ENCODE results near the gene MVD.

MVD gene

GRCh38 chr16:88655733-88656281 lies 7.1 kb downstream of the MVD start:
- no peak for DNase-seq (ENCODE audit: low spot score)

GRCh38 chr16:88655053-88655732 lies 7.7 kb downstream of the MVD start:
- no peak for DNase-seq (ENCODE audit: low spot score)

- DNase-seq (ENCODE audit: low spot score) = no peak
These were observed 8.4 kb downstream of the MVD start for GRCh38 chr16:88654363-88655052.

DNA sequence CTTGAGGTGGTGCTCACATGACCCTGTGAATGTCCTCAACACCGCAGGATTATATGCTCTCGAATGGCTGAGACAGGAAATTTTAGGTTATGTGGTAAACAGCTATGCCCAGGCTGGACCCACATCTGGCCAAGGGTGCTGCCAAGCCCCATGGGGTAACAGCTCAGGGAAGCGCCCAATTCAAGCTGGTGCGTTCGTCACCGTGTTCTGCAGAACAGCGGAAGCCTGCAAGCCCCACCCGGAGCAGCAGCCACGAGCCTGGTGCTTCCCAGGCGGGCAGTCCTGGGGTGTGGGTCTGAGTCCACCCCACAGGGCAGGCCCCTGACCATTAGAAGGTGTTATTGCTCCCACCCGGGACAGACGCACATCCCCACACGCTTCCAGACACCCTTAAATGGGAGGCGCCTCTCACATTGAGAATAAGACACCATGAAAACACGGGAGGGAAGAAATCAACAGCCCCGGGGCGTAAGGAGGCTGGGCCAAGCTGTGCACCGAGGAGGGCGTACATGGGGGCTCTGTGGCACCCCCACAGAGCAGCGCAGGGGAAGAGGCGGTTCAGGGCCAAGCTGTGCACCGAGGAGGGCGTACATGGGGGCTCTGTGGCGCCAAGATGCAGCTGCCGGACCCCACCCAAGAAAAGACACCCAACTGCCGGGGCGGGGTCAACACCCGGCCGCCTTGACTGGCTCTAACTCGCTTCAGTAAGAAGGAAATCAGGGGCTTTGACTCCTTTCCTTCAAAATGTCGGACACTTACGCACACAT lies 9.1 kb downstream of the MVD start:
- no peak for DNase-seq (ENCODE audit: low spot score)

GRCh38 chr16:88653101-88653500 lies 9.8 kb downstream of the MVD start:
- DNase-seq (ENCODE audit: low spot score) = no peak

- no peak for DNase-seq (ENCODE audit: low spot score)
These were observed 10.2 kb downstream of the MVD start for GRCh38 chr16:88652762-88653063.

DNA sequence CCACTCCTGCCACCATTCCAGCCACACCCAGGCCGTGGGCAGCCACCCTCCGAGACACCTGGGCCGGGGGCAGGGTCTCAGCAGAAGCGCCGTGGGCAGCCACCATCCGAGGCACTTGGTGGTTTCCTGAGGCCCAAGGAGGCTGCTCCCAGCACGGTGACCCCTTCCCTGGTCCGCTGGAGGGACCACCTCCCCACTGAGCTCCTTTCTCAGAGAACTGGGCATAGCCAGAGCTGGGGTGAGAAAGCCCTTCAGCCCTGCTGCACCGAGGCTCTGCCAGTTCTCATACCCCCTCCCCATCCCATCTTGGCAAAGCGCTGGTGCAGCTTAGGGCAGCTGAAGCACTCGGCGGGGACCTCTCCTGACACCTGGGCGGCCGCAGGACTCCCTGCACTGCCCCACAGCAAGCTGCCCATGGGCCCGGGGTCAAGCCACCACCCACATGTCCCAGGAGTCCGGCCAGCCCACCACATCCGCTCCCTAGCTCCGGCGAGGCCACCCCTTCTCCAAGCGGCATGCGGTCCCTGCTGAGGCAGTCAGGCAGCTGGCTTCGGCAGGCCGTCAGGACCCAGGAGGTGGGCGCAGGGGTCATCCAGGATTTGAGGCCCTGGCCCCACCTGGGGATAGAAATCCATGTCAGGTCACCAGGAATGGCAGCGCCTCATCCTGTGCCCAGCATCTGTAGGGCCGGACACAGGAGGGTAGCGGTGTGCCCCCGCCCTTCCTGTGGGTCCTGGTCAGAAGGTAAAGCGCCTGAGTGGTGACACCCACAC lies 10.7 kb downstream of the MVD start:
- no peak for DNase-seq (ENCODE audit: low spot score)

DNA sequence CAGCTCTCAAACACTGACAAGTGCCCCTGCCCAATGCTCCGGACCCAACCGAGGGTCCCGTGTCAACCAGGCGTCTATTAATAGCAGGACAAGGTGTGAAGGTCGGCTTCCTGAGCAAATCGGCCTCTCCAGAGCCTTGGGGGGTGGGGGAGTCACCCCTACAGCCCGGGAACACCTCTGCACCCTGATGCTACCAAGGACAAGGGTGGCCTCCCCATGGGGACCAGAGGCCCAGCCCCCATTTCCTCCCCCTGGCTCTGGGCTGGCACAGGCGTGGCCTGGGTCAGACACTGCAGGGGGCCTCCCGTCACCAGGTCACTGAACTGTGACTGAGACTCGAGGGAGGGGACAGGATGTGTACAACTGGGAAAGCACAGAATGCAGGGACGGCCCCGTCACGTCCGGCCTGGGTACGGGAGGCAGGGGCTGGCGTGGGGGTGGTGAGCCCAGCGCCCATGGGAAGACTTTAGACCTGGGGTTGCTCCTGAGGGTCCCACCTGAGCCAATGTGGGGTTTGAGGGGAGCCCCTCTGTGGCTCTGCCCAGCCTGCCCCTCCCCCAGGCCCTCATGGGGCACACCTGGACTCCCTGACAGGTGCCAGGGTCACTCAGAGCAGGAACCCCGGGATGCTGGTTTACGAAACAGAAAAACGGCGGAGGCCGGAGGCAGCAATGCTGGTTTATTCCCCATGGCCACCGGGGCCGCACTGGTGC lies 11.5 kb downstream of the MVD start:
- DNase-seq (ENCODE audit: low spot score) = peak; percentile 85

DNA sequence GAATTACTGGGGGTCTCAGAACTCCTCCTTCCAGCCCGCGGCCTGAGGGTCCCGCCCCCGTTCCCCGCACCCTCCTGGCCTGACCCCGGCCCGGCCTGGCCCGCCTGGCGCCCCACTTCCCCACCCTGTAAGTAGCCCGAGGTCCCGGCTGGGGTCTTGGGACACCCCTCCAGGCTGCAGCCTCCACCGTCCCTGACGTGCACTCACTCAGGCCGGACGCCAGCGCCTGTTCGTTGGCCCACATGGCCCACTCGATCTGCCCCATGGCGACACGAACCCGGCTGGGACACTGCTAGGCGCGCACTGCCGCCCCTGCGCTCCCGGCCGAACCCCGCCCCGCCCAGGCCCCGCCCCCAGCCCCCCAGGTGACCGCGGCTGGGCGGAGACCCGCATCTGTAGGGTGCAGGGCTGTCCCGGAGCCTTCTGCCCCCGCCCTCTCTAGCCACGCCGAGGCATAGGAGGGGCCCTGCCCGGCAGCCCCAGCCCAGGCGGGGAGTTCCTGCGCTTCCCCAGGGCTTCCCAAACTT lies 12.1 kb downstream of the MVD start, which contains the start of gene CYBA:
Gene CYBA, minus strand, starts transcription at position 305 of the 527 bp plus-strand sequence. Its CDS starts 40 bp downstream, at position 265.
- DNase-seq (ENCODE audit: low spot score) = no peak

DNA sequence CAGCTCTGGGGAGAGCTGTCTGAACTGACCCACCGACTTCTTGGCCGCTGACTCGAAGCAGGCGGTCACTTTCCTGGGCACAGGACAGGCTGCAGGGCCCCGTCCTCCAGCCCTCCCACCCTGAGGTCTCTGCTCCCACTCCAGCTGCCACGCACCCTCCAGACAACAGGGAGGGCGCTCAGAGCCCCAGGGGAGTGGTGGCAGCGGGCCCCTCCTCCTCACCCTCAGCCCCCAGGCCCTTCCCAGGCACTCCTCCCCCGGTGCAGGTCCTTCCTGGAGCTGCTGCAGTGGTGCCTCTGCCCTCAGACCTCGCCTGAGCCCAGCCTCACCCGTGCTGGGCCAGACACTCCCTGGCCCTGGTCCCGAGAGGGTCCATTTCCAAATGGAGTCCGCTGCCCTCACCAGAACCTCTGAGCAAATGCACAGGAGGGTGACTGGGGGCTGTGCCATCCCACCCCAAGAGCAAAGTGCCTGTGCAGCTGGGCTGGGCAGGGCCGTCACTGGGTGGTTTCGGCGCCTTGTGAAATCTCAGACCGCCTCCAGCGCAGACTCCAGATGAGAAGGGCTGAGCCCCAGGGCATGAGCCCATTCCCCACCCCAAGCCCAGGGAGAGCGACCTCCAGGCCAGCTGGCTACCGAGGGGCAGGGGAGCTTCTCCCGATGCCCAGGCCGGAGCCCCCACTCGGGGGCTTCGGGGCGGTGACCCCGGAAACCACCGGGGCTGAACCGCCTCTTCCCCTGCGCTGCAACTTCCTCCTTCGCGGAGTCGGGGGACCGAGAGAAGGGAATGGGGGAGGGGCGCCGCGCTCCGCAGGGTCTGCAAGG lies 12.8 kb downstream of the MVD start:
- DNase-seq (ENCODE audit: low spot score) = no peak

- no peak for DNase-seq (ENCODE audit: low spot score)
These were observed 13.5 kb downstream of the MVD start for GRCh38 chr16:88649195-88649923.

DNA sequence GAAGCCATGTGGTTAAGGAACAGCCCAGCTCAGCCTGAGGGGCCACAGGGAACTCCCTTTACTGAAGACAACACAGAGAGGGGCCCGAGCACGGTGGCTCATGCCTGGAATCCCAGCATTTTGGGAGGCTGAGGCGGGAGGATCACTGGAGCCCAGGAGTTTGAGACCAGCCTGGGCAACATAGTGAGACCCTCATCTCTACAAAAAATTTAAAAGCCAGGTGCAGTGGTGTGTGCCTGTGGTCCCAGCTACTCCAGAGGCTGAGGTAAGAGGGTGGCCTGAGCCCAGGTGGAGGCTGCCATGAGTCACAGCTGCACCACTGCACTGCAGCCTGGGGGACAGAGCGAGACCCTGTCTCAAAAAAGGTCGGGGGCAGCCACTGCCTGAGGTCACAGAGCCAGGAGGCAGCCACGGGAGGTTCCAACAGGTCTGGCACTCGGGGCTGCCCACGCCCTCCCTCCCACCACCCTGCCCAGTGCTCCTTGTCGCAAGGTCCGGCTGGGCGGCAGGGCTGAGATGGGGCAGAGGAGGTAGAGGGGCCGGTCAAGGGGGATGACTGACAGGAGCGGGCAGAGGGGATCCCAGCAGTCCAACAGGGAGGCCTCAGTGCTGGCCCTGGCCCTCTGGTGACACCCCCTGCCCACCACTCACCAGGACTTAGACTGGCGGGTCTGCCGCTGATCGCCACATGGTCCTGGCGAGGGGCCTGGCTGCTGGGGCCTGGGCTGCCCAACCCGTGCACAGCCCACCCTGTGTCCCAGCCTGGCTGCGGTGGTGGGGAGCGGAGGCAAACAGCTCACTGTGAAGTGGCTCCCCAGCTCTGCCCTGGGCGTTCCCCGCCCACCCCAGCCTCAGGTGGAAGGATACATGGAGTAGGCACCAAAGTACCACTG lies 15.5 kb downstream of the MVD start:
- no peak for DNase-seq (ENCODE audit: low spot score)

DNA sequence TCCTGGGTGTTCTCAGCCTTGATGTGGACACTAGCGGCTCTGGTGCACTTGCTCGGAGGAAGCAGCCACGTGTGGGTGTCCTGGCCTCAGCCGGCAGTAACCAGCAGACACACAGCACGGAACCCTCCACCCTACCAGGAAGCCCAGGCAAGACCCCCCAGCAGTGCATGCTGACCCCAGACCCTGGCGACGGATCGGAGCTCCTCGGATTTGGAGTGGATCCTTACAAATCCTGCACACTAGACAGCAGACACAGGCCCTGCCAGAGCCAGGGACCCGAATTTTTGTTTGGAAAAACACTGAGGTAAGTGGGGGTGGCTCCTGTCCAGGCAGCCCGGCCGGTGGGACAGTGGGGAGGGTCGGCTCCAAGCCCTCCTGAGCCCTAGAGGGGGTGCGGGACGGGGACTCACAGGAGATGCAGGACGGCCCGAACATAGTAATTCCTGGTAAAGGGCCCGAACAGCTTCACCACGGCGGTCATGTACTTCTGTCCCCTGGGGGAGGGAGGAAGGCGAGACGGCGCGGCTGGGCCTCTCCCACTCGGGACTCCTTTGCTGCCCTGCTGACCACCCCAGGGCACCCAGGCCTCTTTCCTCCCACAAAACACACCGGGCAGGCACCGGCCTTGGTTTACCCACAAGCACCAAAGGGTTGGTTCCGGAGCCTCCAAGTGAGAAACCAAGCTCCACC lies 16.4 kb downstream of the MVD start:
- DNase-seq (ENCODE audit: low spot score) = no peak

DNA sequence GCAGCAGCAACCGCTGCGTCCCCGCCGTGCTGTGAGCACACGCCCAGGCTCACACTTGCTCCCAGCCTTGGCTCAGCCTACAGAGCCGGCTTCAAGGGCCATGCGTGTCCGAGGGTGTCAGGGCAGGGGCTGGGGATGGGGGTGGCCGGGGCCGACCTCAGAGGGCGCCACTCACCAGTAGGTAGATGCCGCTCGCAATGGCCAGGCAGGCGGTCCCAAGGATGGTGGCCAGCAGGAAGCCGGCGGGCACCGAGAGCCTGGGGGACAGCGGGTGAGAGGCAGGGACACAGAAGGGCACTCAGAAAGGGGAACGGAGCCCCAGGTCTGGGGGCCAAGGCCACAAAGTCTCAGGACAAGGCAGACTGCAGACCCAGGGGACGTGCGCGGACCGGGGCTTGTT lies 16.9 kb downstream of the MVD start:
- DNase-seq (ENCODE audit: low spot score) = no peak

DNA sequence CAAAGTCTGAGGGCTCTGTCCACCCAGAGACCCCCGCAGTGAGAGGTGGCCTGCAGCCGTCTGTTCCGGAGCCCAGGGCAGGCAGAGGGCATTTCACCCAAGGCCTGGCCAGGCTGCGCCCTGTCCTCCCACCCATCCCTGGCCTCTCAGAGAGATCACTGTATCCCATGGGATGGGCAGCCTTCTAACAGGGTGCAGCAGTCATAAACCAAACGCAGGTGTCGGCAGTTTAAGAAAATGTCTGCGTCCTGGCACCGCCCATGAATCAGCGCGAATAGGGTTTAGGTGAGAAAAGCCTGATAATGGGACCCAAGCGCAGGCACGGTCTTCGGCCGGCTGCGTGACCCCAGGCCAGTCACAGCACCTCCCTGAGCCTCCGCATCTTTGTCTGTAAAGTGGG lies 17.4 kb downstream of the MVD start:
- DNase-seq (ENCODE audit: low spot score) = no peak

GRCh38 chr16:88643644-88643932 lies 19.3 kb downstream of the MVD start:
- DNase-seq (ENCODE audit: low spot score) = no peak

- no peak for DNase-seq (ENCODE audit: low spot score)
These were observed 19.8 kb downstream of the MVD start for GRCh38 chr16:88642881-88643643.

Measured in kidney capillary endothelial cell (primary cell).